ENCODE results near the gene TWNK.

DNA sequence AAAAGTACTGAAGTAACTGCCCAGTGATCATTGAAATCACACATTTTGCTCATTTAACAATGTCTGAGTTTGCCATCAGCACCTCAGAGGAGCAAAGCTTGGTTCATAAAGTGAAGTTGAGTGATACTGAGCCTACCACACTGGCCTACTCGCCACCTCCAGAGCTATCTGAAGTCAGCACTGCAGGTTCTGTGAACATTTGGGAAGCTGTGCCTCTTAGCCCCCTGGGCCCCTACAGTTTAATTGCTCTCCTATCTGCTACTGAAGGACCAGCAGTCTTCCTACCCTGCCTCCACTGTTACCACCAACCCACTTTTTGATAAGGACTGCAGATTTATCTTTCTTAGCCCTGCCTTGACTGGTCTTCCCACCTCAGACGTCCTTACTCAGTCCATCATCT lies 20.0 kb upstream of the TWNK start:
- no peak for TF ChIP-seq POLR2A (IDR thresholded peaks at IDR 0.05; ENCODE audit: extremely low read depth, insufficient read length)
- TF ChIP-seq, protein P1, sequence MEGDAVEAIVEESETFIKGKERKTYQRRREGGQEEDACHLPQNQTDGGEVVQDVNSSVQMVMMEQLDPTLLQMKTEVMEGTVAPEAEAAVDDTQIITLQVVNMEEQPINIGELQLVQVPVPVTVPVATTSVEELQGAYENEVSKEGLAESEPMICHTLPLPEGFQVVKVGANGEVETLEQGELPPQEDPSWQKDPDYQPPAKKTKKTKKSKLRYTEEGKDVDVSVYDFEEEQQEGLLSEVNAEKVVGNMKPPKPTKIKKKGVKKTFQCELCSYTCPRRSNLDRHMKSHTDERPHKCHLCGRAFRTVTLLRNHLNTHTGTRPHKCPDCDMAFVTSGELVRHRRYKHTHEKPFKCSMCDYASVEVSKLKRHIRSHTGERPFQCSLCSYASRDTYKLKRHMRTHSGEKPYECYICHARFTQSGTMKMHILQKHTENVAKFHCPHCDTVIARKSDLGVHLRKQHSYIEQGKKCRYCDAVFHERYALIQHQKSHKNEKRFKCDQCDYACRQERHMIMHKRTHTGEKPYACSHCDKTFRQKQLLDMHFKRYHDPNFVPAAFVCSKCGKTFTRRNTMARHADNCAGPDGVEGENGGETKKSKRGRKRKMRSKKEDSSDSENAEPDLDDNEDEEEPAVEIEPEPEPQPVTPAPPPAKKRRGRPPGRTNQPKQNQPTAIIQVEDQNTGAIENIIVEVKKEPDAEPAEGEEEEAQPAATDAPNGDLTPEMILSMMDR (IDR thresholded peaks at IDR 0.05; ENCODE audit: low read depth, low read length) = no peak
